Calu3 (cell line): Measurements from ENCODE around the gene CHST9. TPM values are rescaled to one million over a fixed set of nuclear protein-coding genes. Genes with fewer than 3 reads are reported as not detected.

Source experiments
- BruUV-seq: library from RNA; stranded (reverse); fragments of 400-500 nt; replicated peaks from 2 replicates; lab custom pipeline; 2021; lab: Mats Ljungman, UMichigan
- CTCF ChIA-PET: fragments of 300-600 bp; sonication (Branson Sonifier 250); formaldehyde crosslinking; loops from one replicate; lab custom pipeline; 2022; ENCODE audit warnings: antibody characterized with exemption; lab: Charles Lee
- DNase-seq: peaks from one replicate; pipeline ENCODE4 v3.0.0; 2022
- H3K27ac Mint-ChIP-seq: one replicate; pipeline ENCODE4 v1.8.0; 2022; ENCODE audit warnings: mixed read lengths; ENCODE audit not compliant: unreplicated experiment
- H3K27me3 Mint-ChIP-seq: one replicate; pipeline ENCODE4 v1.8.0; 2022; ENCODE audit warnings: mixed read lengths; ENCODE audit not compliant: unreplicated experiment
- H3K36me3 Mint-ChIP-seq: one replicate; pipeline ENCODE4 v1.8.0; 2022; ENCODE audit warnings: mild to moderate bottlenecking, moderate library complexity, mixed read lengths; ENCODE audit not compliant: insufficient read depth, unreplicated experiment
- H3K4me1 Mint-ChIP-seq: one replicate; pipeline ENCODE4 v1.8.0; 2022; ENCODE audit warnings: mild to moderate bottlenecking, low read depth, mixed read lengths; ENCODE audit not compliant: unreplicated experiment
- H3K4me3 Mint-ChIP-seq: one replicate; pipeline ENCODE4 v1.8.0; 2022; ENCODE audit warnings: mild to moderate bottlenecking, low read depth, moderate library complexity, mixed read lengths; ENCODE audit not compliant: unreplicated experiment
- H3K9me3 Mint-ChIP-seq: one replicate; pipeline ENCODE4 v1.8.0; 2022; ENCODE audit warnings: low read depth, mixed read lengths; ENCODE audit not compliant: unreplicated experiment
- CTCF ChIP-seq: fragments of 200-600 bp; IDR thresholded peaks from one replicate; pipeline ENCODE4 v1.8.0; 2022; ENCODE audit warnings: antibody characterized with exemption; ENCODE audit not compliant: unreplicated experiment
- intact Hi-C: fragments of 100-400 bp; cut with micrococcal nuclease; formaldehyde crosslinking; loops from one replicate; pipeline ENCODE4 v1.10.0; 2022; ENCODE audit not compliant: unreplicated experiment
- total RNA-seq: library from RNA; stranded (reverse); gene quantifications from 2 replicates; pipeline ENCODE4 v1.2.3, GENCODE V29; 2022

The CHST9 gene
- total RNA-seq, 1 experiment from 2014 or later: 56.9 TPM

DNA sequence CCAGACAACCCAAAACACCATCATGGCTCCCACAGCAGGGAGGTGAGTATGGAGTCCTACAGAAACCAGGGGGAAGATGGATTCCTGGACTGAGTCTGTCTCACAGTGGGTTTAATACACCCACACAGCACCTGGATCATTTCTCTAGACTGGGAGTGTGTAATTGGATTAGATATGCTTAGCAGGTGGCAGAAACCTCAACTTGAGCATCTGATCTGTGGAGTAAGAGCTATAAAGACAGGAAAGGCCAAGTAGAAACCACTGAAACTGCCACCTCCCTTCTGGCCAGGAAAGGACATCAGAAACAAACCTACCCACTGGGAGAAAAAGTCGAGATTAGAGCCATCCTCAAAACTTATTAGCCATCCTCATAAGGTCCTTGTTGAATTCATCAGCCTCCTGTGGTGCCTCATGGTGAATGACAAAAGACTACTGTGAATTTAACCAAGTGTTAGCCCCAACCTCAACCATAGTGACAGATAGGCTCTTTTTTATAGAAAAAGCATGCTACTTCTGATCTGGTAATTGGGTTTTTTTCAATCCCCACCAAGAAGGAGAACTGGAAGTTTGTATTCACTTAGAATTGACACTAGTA lies 28.1 kb upstream of the CHST9 start:
- no peak for TF ChIP-seq CTCF
- DNase-seq: no peak
- H3K27me3 Mint-ChIP-seq: no peaks in the 10 kb centered on the region
- no peak overlapping the region for H3K27ac Mint-ChIP-seq
- H3K4me3 Mint-ChIP-seq: no peak overlapping the region
- H3K4me1 Mint-ChIP-seq: no peaks in the 10 kb centered on the region
- no peaks in the 10 kb centered on the region for H3K9me3 Mint-ChIP-seq
- CTCF ChIA-PET: no interaction called here
- intact Hi-C loops: no loop called here
- no peaks in the 10 kb centered on the region for H3K36me3 Mint-ChIP-seq
- BruUV-seq: no TSS peak

DNA sequence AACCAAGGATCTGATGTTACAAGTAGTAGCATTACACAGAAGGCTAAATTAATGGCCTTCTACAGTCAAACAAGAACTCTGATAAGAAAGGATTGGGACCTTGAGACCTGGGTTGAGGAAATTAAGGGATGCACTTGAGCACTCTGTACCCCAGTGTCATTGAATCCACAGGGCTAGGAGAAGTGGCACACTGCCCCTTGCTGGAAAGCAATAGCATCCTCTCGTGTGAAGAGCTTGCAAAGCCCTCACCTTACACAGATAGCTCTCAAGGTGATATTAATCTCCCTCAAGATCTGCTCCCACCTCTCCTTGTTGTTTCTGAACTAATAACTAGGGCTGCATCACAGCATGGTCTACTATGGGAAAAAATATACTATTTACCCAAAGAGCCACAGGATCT lies 26.5 kb upstream of the CHST9 start:
- Mint-ChIP-seq H3K27ac (no peak overlapping the region), H3K4me3 (no peak overlapping the region), H3K9me3 (no peaks in the 10 kb centered on the region), H3K27me3 (no peaks in the 10 kb centered on the region), H3K36me3 (no peaks in the 10 kb centered on the region), H3K4me1 (no peaks in the 10 kb centered on the region)
- intact Hi-C loops: no loop called here
- no TSS peak for BruUV-seq
- CTCF ChIA-PET: interaction anchor here (0.8 to 1.5 kb wide), 2 partner anchors 193 to 206 kb away, joined by 3 to 8 read pairs; no protein-coding TSS in a partner anchor
- TF ChIP-seq CTCF: no peak
- no peak for DNase-seq

DNA sequence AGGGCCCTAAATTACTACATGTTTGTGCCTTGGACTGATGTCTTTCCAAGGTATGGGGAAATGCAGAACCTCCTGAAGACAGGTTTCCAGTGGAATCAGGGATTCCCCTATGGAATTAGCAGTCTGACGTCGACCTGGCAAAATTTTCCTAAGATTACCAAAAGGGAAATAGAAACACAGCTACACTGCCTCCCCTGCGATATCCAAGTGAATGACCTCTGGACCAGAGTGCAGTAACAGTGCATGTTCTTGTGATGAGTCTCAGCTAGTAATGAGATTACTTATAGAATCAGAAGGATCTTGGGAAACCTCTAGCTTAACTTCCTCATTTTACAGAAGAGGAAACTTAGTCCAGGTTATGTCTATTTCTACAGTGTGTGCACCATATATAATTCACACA lies 21.3 kb upstream of the CHST9 start:
- intact Hi-C loops: no loop called here
- CTCF ChIA-PET: interaction anchor here (1.3 kb wide), 1 partner anchor 25 kb away, joined by 3 read pairs; no protein-coding TSS in a partner anchor
- no peaks in the 10 kb centered on the region for H3K9me3 Mint-ChIP-seq
- H3K36me3 Mint-ChIP-seq: no peaks in the 10 kb centered on the region
- H3K27ac Mint-ChIP-seq: no peak overlapping the region
- peaks cover 6% of the 10 kb centered on the region for H3K4me1 Mint-ChIP-seq
- no TSS peak for BruUV-seq
- no peak overlapping the region for H3K4me3 Mint-ChIP-seq
- no peak for DNase-seq
- TF ChIP-seq CTCF: no peak
- H3K27me3 Mint-ChIP-seq: no peaks in the 10 kb centered on the region

DNA sequence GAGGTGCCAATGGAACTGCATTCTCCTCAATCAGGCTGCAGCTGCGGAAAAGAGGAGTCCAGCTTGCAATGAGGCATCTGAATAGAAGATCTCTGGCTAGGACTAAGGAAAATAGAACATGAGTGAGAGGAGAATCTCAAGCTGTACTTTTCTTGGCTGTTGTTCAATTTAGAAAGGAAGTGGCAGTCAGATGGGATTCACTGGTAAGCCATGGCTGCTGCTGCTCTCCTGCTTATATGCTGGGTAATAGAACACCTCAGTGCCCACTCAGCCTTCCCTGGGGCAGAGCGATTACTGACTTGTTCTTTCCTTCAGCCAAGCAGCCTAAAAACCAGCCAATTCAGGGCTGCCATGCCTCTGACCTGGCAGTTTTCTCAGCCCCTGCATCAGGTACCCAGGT lies 17.6 kb upstream of the CHST9 start:
- intact Hi-C loops: no loop called here

More for the DNA sequence above, 17.6 kb upstream of the CHST9 start:
- no peak overlapping the region for H3K4me3 Mint-ChIP-seq
- DNase-seq: no peak
- H3K27me3 Mint-ChIP-seq: no peaks in the 10 kb centered on the region
- BruUV-seq: no TSS peak
- CTCF ChIA-PET: no interaction called here
- no peaks in the 10 kb centered on the region for H3K9me3 Mint-ChIP-seq
- H3K4me1 Mint-ChIP-seq: peaks cover 11% of the 10 kb centered on the region
- TF ChIP-seq CTCF: no peak
- no peaks in the 10 kb centered on the region for H3K36me3 Mint-ChIP-seq
- no peak overlapping the region for H3K27ac Mint-ChIP-seq
